H1 (cell line): ENCODE measurements around the gene ZNF823. TPM values are rescaled to one million over a fixed set of nuclear protein-coding genes. Genes with fewer than 3 reads are reported as not detected.

Source experiments
- CTCF ChIA-PET: fragments of 300-600 bp; sonication (Branson Sonifier 250); formaldehyde crosslinking; loops from one replicate; lab custom pipeline; 2021; ENCODE audit not compliant: partially characterized antibody; lab: Charles Lee
- POLR2A ChIA-PET: fragments of 300-600 bp; sonication (Branson Sonifier 250); formaldehyde crosslinking; loops from one replicate; lab custom pipeline; 2021; ENCODE audit warnings: inconsistent platforms; ENCODE audit not compliant: partially characterized antibody; lab: Charles Lee
- DNase-seq, 2 experiments: peaks; one replicate each; pipeline versions ENCODE4 v3.0.0 to v3.0.0-alpha.2; 2010 to 2022; ENCODE audit warnings: low spot score in 2 of 2, low read depth in 1 of 2, mixed read lengths in 1 of 2
- FAIRE-seq: peaks from 2 replicates; lab custom pipeline; 2011; peaks lifted over from hg19 to GRCh38; lab: Jason Lieb, UNC
- H2AFZ ChIP-seq: 2 replicates; pipeline ENCODE4 v1.8.1; 2012; ENCODE audit warnings: low read length, inconsistent platforms
- H2AK5ac ChIP-seq: 2 replicates; pipeline ENCODE4 v1.6.1; 2013; ENCODE audit warnings: low read depth, low read length
- H2BK120ac ChIP-seq: replicated peaks from 2 replicates; pipeline ENCODE3; 2013; ENCODE audit warnings: low read depth, low read length, inconsistent platforms
- H2BK12ac ChIP-seq: 2 replicates; pipeline ENCODE4 v1.6.1; 2013; ENCODE audit warnings: low read depth, low read length
- H2BK15ac ChIP-seq: 2 replicates; pipeline ENCODE4 v1.6.1; 2013; ENCODE audit warnings: low read length
- H2BK20ac ChIP-seq: 2 replicates; pipeline ENCODE4 v1.6.1; 2013; ENCODE audit warnings: low read length
- H2BK5ac ChIP-seq: 2 replicates; pipeline ENCODE4 v1.6.1; 2013; ENCODE audit warnings: low read depth, low read length
- H3K14ac ChIP-seq: 2 replicates; pipeline ENCODE4 v1.6.1; 2013; ENCODE audit warnings: inconsistent platforms; ENCODE audit not compliant: insufficient read length
- H3K18ac ChIP-seq: 2 replicates; pipeline ENCODE4 v1.6.1; 2013; ENCODE audit warnings: low read length; ENCODE audit errors: extremely low read depth
- H3K23ac ChIP-seq: 2 replicates; pipeline ENCODE4 v1.6.1; 2013; ENCODE audit warnings: inconsistent platforms; ENCODE audit not compliant: insufficient read length
- H3K23me2 ChIP-seq: 2 replicates; pipeline ENCODE4 v1.6.1; 2013; ENCODE audit warnings: low read depth, low read length
- H3K27ac ChIP-seq: 2 replicates; pipeline ENCODE4 v1.6.1; 2011; ENCODE audit warnings: low read depth, low read length, inconsistent platforms
- H3K27me3 ChIP-seq, 4 experiments: replicated peaks in 1 of 4; 1 replicate in 1 of 4; 2 replicates in 3 of 4; pipeline versions ENCODE4 v1.6.1 to v1.8.1; 2011 to 2013; ENCODE audit warnings: low read length in 3 of 4, mild to moderate bottlenecking in 3 of 4, inconsistent platforms in 2 of 4, mixed read lengths in 2 of 4, moderate library complexity in 1 of 4; ENCODE audit not compliant: control insufficient read depth in 3 of 4, insufficient read depth in 3 of 4; ENCODE audit errors: extremely low read depth in 1 of 4
- H3K36me3 ChIP-seq, 4 experiments: 2 replicates each; pipeline versions ENCODE4 v1.6.1 to v1.8.1; 2011 to 2013; ENCODE audit warnings: mild to moderate bottlenecking in 4 of 4, low read length in 3 of 4, moderate library complexity in 2 of 4, control low read depth in 1 of 4, inconsistent platforms in 1 of 4; ENCODE audit not compliant: insufficient read depth in 4 of 4, control insufficient read depth in 2 of 4
- H3K4ac ChIP-seq: replicated peaks from 2 replicates; pipeline ENCODE3; 2013; ENCODE audit warnings: low read length, low read depth, mixed read lengths, inconsistent platforms; ENCODE audit not compliant: insufficient read length
- H3K4me1 ChIP-seq, 4 experiments: replicated peaks in 1 of 4; 1 replicate in 1 of 4; 2 replicates in 3 of 4; pipeline versions ENCODE4 v1.6.1 to v1.8.1; 2011 to 2013; ENCODE audit warnings: low read length in 3 of 4, inconsistent platforms in 2 of 4, mixed read lengths in 1 of 4; ENCODE audit not compliant: insufficient read depth in 4 of 4, control insufficient read depth in 3 of 4
- H3K4me2 ChIP-seq, 2 experiments: 2 replicates each; pipeline versions ENCODE4 v1.6.1 to v1.8.1; 2011 to 2013; ENCODE audit warnings: low read depth in 2 of 2, low read length in 2 of 2, control low read depth in 1 of 2, inconsistent platforms in 1 of 2, mild to moderate bottlenecking in 1 of 2; ENCODE audit not compliant: insufficient read depth in 1 of 2
- H3K4me3 ChIP-seq, 4 experiments: fragments of 200-600, 300-600 bp in 1 of 4; sonication (generic), shearing (Covaris generic), sonication (Bioruptor Twin) in 1 of 4; 2 replicates each; pipeline versions ENCODE4 v1.5.1 to v1.8.1; 2011 to 2016; ENCODE audit warnings: low read length in 4 of 4, low read depth in 3 of 4, control low read depth in 2 of 4, inconsistent platforms in 2 of 4, mild to moderate bottlenecking in 2 of 4, mixed read lengths in 1 of 4, moderate library complexity in 1 of 4; ENCODE audit not compliant: insufficient read depth in 2 of 4; ENCODE audit errors: extremely low read depth in 1 of 4
- H3K56ac ChIP-seq: replicated peaks from 2 replicates; pipeline ENCODE3; 2013; ENCODE audit warnings: low read depth, mild to moderate bottlenecking, mixed read lengths, low read length, inconsistent platforms; ENCODE audit not compliant: insufficient read length
- H3K79me1 ChIP-seq: 2 replicates; pipeline ENCODE4 v1.6.1; 2013; ENCODE audit warnings: low read depth, low read length, control low read depth
- H3K79me2 ChIP-seq, 2 experiments: 2 replicates each; pipeline versions ENCODE4 v1.6.1 to v1.8.1; 2012 to 2013; ENCODE audit warnings: low read length in 2 of 2, mild to moderate bottlenecking in 2 of 2, inconsistent platforms in 1 of 2; ENCODE audit not compliant: insufficient read depth in 2 of 2, control insufficient read depth in 1 of 2
- H3K9ac ChIP-seq, 4 experiments: replicated peaks in 1 of 4; 1 replicate in 1 of 4; 2 replicates in 3 of 4; pipeline versions ENCODE4 v1.6.1 to v1.8.1; 2011 to 2013; ENCODE audit warnings: low read depth in 3 of 4, low read length in 3 of 4, control low read depth in 2 of 4, mild to moderate bottlenecking in 2 of 4, moderate library complexity in 2 of 4, inconsistent platforms in 1 of 4; ENCODE audit errors: extremely low read depth in 1 of 4
- H3K9me3 ChIP-seq, 2 experiments: 2 replicates each; pipeline versions ENCODE4 v1.6.1 to v1.8.1; 2012 to 2013; ENCODE audit warnings: mild to moderate bottlenecking in 2 of 2, moderate library complexity in 2 of 2, control low read depth in 1 of 2, inconsistent platforms in 1 of 2, low read depth in 1 of 2, low read length in 1 of 2, mixed read lengths in 1 of 2; ENCODE audit not compliant: insufficient read depth in 2 of 2
- H4K20me1 ChIP-seq, 2 experiments: replicated peaks in 1 of 2; 2 replicates each; pipeline versions ENCODE3 to v1.8.1; 2011 to 2013; ENCODE audit warnings: inconsistent platforms in 2 of 2, low read length in 2 of 2, mild to moderate bottlenecking in 1 of 2; ENCODE audit not compliant: insufficient read depth in 2 of 2, control insufficient read depth in 1 of 2
- H4K5ac ChIP-seq: 2 replicates; pipeline ENCODE4 v1.6.1; 2013; ENCODE audit warnings: low read length, low read depth, mixed read lengths, inconsistent platforms; ENCODE audit not compliant: insufficient read length
- H4K8ac ChIP-seq: 2 replicates; pipeline ENCODE4 v1.8.0; 2013; ENCODE audit warnings: mild to moderate bottlenecking, moderate library complexity, low read length, inconsistent platforms; ENCODE audit not compliant: insufficient read depth; ENCODE audit errors: extremely low read depth
- H4K91ac ChIP-seq: replicated peaks from 2 replicates; pipeline ENCODE3; 2013; ENCODE audit warnings: low read length, mixed read lengths, inconsistent platforms; ENCODE audit not compliant: insufficient read length
- EZH2 ChIP-seq: fragments of 200-600 bp; sonication (generic); IDR thresholded peaks from 2 replicates; pipeline ENCODE4 v1.7.1; 2012; ENCODE audit warnings: low read depth, mild to moderate bottlenecking, moderate library complexity, low read length, inconsistent platforms; ENCODE audit not compliant: severe bottlenecking
- MAFK ChIP-seq: IDR thresholded peaks from 2 replicates; pipeline ENCODE4 v1.6.1; 2012; ENCODE audit warnings: low read depth, mild to moderate bottlenecking, improper control_type of control experiment, low read length
- SP1 ChIP-seq: IDR thresholded peaks from 2 replicates; pipeline ENCODE4 v1.6.1; 2011; ENCODE audit warnings: low read depth, low read length
- TBP ChIP-seq: IDR thresholded peaks from 2 replicates; pipeline ENCODE4 v1.6.1; 2011; ENCODE audit warnings: low read depth, low read length, improper control_type of control experiment
- TCF12 ChIP-seq: IDR thresholded peaks from 2 replicates; pipeline ENCODE4 v1.6.1; 2011; ENCODE audit warnings: low read depth, mild to moderate bottlenecking, low read length
- WGBS, 2 experiments: shearing (Covaris generic) in 1 of 2; methylation state at CpG; one replicate each; pipeline versions ENCODE4 v1.1.6 to v1.1.7; 2013 to 2015; ENCODE audit warnings: low lambda C conversion rate in 2 of 2, mixed read lengths in 2 of 2, inconsistent platforms in 1 of 2, low coverage in 1 of 2, missing lambda C conversion rate in 1 of 2; ENCODE audit not compliant: insufficient replicate concordance in 2 of 2, insufficient coverage in 1 of 2, insufficient read length in 1 of 2; ENCODE audit errors: extremely low coverage in 1 of 2, missing lambda C conversion rate in 1 of 2; 5-methylcytosine and 5-hydroxymethylcytosine counted together
- polyA plus RNA-seq, 7 experiments: library from polyadenylated mRNA; depleted of rRNA in 3 of 7; stranded (reverse) in 5 of 7; unstranded in 2 of 7; fragments of >200 nt in 5 of 7; fragments of 200-250 nt in 2 of 7; gene quantifications; 1 replicate in 5 of 7; 2 replicates in 1 of 7; 4 replicates in 1 of 7; pipeline versions ENCODE4 v1.2.1 to v1.2.3, GENCODE V29; 2011 to 2013; ENCODE audit warnings: missing spikeins in 2 of 7, mixed read lengths in 2 of 7
- total RNA-seq: library from RNA; stranded (reverse); fragmentation: NEBNext Ultra II Directional; extraction: Animal tissue kit (Norgen Biotek cat#: 25700); gene quantifications from 2 replicates; pipeline ENCODE4 v1.2.1, GENCODE V29; 2021

The ZNF823 gene
- total and polyA plus RNA-seq, 2 of the 8 experiments (the other 6 are each of a cell fraction or from before 2014, with no cell fraction given): 0.73 to 2.4 TPM

GRCh38 chr19:11692127-11692790, 46.5 kb downstream of the ZNF823 start:
- H4K5ac ChIP-seq: no peak overlapping the region
- H4K8ac ChIP-seq: no peak overlapping the region
- peaks cover 0 to 4% (median 2%) of the 10 kb centered on the region in 4 experiments; a peak in 4 of 7 replicates for H3K4me1 ChIP-seq
- no peak for DNase-seq
- no peak overlapping the region for H2BK15ac ChIP-seq
- no peak overlapping the region for H3K4me3 ChIP-seq
- no peak overlapping the region for H3K23ac ChIP-seq
- no peaks in the 10 kb centered on the region for H4K20me1 ChIP-seq
- 89% methylated on average over 10 of the region's 11 CpGs; no CpG with 5 or more reads in 1 of the 2 experiments for WGBS, 2 experiments
- no peak for FAIRE-seq
- H2BK5ac ChIP-seq: no peak overlapping the region
- no peak overlapping the region for H3K18ac ChIP-seq
- no peak overlapping the region for H2BK120ac ChIP-seq
- no peak overlapping the region for H2BK20ac ChIP-seq
- no peak overlapping the region for H2AK5ac ChIP-seq
- H3K9me3 ChIP-seq: peaks cover 5 to 7% of the 10 kb centered on the region in 2 experiments; a peak in 3 of 4 replicates
- H3K27me3 ChIP-seq: peaks cover 0 to 6% (median 1%) of the 10 kb centered on the region in 4 experiments; a peak in 2 of 7 replicates
- H3K79me1 ChIP-seq: no peaks in the 10 kb centered on the region
- no peak overlapping the region for H2BK12ac ChIP-seq
- H3K56ac ChIP-seq: no peak overlapping the region
- H2AFZ ChIP-seq: no peak overlapping the region
- ChIA-PET CTCF (interaction anchor here (0.9 to 1.2 kb wide), 2 partner anchors 34 to 120 kb away, joined by 3 read pairs; no protein-coding TSS in a partner anchor), POLR2A (interaction anchor here (1.0 to 1.4 kb wide), 3 partner anchors 9 to 34 kb away, joined by 3 to 5 read pairs (median 3); no protein-coding TSS in a partner anchor)
- TF ChIP-seq TCF12 (no peak), MAFK (no peak), EZH2 (no peak), TBP (no peak), SP1 (no peak)
- H3K79me2 ChIP-seq: peaks cover 0 to 6% of the 10 kb centered on the region in 2 experiments; a peak in 1 of 4 replicates
- H3K27ac ChIP-seq: no peak overlapping the region
- H3K4ac ChIP-seq: no peak overlapping the region
- no peak overlapping the region for H3K14ac ChIP-seq
- peaks cover 0 to 10% (median 0%) of the 10 kb centered on the region in 4 experiments; a peak in 1 of 8 replicates for H3K36me3 ChIP-seq
- no peak overlapping the region for H3K4me2 ChIP-seq
- H3K23me2 ChIP-seq: no peaks in the 10 kb centered on the region
- no peak overlapping the region for H4K91ac ChIP-seq
- no peak overlapping the region for H3K9ac ChIP-seq
